ENCODE results near the gene TSPAN15. TPM values are rescaled to one million over a fixed set of nuclear protein-coding genes. Genes with fewer than 3 reads are reported as not detected.

TSPAN15 gene
- total RNA-seq, 1 experiment from 2014 or later, result 8.3 TPM

DNA sequence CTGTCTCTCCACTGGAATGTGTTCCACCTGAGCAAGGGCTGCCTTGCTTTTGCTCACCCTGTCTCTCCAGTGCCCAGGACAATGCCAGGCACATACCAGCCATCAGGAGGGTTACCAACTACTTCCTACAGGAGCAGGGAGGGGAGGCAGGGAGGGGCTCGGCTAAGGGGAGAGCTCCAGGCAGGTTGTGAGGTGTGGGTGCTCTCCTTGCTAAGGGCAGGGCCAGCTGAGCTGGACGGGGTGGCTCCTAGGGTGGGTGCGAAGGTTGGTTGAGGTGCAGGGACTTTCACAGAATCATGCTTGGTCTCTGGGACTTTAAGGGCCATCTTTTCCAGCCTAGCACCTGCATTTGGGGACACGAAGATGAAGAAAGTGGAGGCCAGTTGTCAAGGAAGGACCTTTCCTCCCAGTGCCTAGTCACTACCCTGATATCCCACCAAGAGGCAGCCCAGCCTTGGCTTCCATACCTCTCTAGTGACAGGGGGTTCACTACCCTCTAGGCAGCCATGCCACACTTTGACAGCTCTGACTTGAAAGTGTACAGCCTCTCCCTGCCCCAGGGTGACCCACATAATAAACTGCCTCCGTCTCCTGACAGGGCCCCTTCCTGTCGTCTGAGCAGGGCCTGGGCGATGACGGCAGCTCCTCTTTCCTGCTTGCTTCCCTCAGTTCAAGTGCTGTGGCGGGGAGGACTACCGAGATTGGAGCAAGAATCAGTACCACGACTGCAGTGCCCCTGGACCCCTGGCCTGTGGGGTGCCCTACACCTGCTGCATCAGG, 46.5 kb downstream of the TSPAN15 start:
- no peak for DNase-seq (ENCODE audit: low spot score)
- ChIA-PET POLR2A (no interaction called here), CTCF (no interaction called here)
- Mint-ChIP-seq H3K36me3 (no peaks in the 10 kb centered on the region), H3K4me1 (0 out of 2 replicates have a peak, but pooled peaks cover 4% of the 10 kb centered on the region), H3K9me3 (no peaks in the 10 kb centered on the region), H3K27me3 (ENCODE audit: low read depth) (no peaks in the 10 kb centered on the region), H3K27ac (no peak overlapping the region), H3K4me3 (no peak overlapping the region)
- no peak for ATAC-seq
- TF ChIP-seq, protein P1, sequence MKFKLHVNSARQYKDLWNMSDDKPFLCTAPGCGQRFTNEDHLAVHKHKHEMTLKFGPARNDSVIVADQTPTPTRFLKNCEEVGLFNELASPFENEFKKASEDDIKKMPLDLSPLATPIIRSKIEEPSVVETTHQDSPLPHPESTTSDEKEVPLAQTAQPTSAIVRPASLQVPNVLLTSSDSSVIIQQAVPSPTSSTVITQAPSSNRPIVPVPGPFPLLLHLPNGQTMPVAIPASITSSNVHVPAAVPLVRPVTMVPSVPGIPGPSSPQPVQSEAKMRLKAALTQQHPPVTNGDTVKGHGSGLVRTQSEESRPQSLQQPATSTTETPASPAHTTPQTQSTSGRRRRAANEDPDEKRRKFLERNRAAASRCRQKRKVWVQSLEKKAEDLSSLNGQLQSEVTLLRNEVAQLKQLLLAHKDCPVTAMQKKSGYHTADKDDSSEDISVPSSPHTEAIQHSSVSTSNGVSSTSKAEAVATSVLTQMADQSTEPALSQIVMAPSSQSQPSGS (CRISPR knock-in tag; IDR thresholded peaks at IDR 0.05; ENCODE audit: borderline replicate concordance, low read depth), result no peak
- TF ChIP-seq, protein P2, sequence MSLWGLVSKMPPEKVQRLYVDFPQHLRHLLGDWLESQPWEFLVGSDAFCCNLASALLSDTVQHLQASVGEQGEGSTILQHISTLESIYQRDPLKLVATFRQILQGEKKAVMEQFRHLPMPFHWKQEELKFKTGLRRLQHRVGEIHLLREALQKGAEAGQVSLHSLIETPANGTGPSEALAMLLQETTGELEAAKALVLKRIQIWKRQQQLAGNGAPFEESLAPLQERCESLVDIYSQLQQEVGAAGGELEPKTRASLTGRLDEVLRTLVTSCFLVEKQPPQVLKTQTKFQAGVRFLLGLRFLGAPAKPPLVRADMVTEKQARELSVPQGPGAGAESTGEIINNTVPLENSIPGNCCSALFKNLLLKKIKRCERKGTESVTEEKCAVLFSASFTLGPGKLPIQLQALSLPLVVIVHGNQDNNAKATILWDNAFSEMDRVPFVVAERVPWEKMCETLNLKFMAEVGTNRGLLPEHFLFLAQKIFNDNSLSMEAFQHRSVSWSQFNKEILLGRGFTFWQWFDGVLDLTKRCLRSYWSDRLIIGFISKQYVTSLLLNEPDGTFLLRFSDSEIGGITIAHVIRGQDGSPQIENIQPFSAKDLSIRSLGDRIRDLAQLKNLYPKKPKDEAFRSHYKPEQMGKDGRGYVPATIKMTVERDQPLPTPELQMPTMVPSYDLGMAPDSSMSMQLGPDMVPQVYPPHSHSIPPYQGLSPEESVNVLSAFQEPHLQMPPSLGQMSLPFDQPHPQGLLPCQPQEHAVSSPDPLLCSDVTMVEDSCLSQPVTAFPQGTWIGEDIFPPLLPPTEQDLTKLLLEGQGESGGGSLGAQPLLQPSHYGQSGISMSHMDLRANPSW (CRISPR knock-in tag; conservative IDR thresholded peaks at IDR 0.05; ENCODE audit: low read depth), result no peak

DNA sequence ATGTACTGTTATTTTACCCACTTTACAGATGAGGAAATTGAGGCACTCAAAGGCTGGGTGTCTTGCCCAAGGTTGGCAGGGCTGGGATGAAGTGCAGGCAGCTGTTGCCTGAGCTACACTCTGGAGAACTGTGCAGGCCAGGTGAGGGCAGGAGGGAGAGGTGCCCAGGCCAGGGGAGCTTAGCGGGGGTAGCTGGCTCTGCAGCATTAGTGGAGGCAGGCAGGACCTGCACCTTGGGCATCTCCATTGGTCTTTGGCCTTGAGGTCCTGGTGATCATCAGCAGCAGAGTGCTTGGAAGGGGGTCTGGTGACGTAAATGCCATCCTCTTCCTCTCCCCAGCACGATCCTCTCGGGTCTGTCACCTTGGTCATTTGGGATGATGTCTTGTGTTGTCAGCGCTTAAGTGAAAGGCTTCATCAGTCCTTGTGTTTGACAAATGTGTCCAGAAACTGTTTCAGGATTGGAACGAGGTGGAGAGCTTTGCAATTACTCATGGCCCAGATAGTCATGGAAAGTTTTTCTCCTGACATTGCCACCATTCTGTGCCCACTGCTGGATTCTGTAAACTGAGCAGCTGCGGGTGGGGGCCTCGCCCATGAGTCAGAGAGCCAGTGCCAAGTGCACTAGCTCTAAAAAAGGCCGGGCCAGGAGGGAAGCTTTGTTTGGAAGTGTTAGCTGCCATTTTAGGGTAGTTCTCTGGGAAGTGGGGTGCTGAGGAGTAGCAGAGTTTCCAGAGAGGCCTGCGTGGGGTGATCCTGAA, 47.6 kb downstream of the TSPAN15 start:
- Mint-ChIP-seq H3K36me3 (no peaks in the 10 kb centered on the region), H3K4me3 (no peak overlapping the region), H3K9me3 (no peaks in the 10 kb centered on the region), H3K4me1 (peaks cover 7% of the 10 kb centered on the region; the same call in 1 of the 2 replicates), H3K27me3 (ENCODE audit: low read depth) (no peaks in the 10 kb centered on the region), H3K27ac (no peak overlapping the region)
- ATAC-seq (no peak), DNase-seq (ENCODE audit: low spot score) (no peak)
- CTCF ChIA-PET, result interaction anchor here (0.9 to 1.0 kb wide), 2 partner anchors 16 to 49 kb away, joined by 3 read pairs; no protein-coding TSS in a partner anchor
- TF ChIP-seq, protein P3, sequence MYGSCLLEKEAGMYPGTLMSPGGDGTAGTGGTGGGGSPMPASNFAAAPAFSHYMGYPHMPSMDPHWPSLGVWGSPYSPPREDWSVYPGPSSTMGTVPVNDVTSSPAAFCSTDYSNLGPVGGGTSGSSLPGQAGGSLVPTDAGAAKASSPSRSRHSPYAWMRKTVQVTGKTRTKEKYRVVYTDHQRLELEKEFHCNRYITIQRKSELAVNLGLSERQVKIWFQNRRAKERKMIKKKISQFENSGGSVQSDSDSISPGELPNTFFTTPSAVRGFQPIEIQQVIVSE (CRISPR knock-in tag; IDR thresholded peaks at IDR 0.05; ENCODE audit: borderline replicate concordance), result no peak
- TF ChIP-seq MXD4 (CRISPR knock-in tag; IDR thresholded peaks at IDR 0.05; ENCODE audit: borderline replicate concordance), result no peak
- TF ChIP-seq, protein P4, sequence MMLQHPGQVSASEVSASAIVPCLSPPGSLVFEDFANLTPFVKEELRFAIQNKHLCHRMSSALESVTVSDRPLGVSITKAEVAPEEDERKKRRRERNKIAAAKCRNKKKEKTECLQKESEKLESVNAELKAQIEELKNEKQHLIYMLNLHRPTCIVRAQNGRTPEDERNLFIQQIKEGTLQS (CRISPR knock-in tag; conservative IDR thresholded peaks at IDR 0.05), result no peak
- no peak for TF ChIP-seq ZNF423 (CRISPR knock-in tag; IDR thresholded peaks at IDR 0.05)
- TF ChIP-seq, protein P5, sequence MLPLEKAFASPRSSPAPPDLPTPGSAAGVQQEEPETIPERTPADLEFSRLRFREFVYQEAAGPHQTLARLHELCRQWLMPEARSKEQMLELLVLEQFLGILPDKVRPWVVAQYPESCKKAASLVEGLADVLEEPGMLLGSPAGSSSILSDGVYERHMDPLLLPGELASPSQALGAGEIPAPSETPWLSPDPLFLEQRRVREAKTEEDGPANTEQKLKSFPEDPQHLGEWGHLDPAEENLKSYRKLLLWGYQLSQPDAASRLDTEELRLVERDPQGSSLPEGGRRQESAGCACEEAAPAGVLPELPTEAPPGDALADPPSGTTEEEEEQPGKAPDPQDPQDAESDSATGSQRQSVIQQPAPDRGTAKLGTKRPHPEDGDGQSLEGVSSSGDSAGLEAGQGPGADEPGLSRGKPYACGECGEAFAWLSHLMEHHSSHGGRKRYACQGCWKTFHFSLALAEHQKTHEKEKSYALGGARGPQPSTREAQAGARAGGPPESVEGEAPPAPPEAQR (CRISPR knock-in tag; IDR thresholded peaks at IDR 0.05), result no peak
- no peak for TF ChIP-seq JAZF1 (CRISPR knock-in tag; IDR thresholded peaks at IDR 0.05)
- TF ChIP-seq ZNF219 (CRISPR knock-in tag; IDR thresholded peaks at IDR 0.05; ENCODE audit: borderline replicate concordance), result no peak
- TF ChIP-seq, protein P6, sequence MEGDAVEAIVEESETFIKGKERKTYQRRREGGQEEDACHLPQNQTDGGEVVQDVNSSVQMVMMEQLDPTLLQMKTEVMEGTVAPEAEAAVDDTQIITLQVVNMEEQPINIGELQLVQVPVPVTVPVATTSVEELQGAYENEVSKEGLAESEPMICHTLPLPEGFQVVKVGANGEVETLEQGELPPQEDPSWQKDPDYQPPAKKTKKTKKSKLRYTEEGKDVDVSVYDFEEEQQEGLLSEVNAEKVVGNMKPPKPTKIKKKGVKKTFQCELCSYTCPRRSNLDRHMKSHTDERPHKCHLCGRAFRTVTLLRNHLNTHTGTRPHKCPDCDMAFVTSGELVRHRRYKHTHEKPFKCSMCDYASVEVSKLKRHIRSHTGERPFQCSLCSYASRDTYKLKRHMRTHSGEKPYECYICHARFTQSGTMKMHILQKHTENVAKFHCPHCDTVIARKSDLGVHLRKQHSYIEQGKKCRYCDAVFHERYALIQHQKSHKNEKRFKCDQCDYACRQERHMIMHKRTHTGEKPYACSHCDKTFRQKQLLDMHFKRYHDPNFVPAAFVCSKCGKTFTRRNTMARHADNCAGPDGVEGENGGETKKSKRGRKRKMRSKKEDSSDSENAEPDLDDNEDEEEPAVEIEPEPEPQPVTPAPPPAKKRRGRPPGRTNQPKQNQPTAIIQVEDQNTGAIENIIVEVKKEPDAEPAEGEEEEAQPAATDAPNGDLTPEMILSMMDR (IDR thresholded peaks at IDR 0.05), result no peak
- no peak for TF ChIP-seq FOXJ3 (CRISPR knock-in tag; IDR thresholded peaks at IDR 0.05; ENCODE audit: borderline replicate concordance)
- no peak for TF ChIP-seq FOXK1 (CRISPR knock-in tag; IDR thresholded peaks at IDR 0.05)
- no peak for TF ChIP-seq NFYB (CRISPR knock-in tag; conservative IDR thresholded peaks at IDR 0.05; ENCODE audit: low read depth)
- no peak for TF ChIP-seq ZNF121 (CRISPR knock-in tag; IDR thresholded peaks at IDR 0.05)
- TF ChIP-seq ZNF263 (CRISPR knock-in tag; IDR thresholded peaks at IDR 0.05; ENCODE audit: low read depth), result no peak
- TF ChIP-seq CBFB (CRISPR knock-in tag; IDR thresholded peaks at IDR 0.05; ENCODE audit: low read depth), result no peak
- TF ChIP-seq, protein P7, sequence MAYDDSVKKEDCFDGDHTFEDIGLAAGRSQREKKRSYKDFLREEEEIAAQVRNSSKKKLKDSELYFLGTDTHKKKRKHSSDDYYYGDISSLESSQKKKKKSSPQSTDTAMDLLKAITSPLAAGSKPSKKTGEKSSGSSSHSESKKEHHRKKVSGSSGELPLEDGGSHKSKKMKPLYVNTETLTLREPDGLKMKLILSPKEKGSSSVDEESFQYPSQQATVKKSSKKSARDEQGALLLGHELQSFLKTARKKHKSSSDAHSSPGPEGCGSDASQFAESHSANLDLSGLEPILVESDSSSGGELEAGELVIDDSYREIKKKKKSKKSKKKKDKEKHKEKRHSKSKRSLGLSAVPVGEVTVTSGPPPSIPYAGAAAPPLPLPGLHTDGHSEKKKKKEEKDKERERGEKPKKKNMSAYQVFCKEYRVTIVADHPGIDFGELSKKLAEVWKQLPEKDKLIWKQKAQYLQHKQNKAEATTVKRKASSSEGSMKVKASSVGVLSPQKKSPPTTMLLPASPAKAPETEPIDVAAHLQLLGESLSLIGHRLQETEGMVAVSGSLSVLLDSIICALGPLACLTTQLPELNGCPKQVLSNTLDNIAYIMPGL (CRISPR knock-in tag; IDR thresholded peaks at IDR 0.05), result no peak
- no peak for TF ChIP-seq ELF4 (CRISPR knock-in tag; IDR thresholded peaks at IDR 0.05; ENCODE audit: low read depth)
- POLR2A ChIA-PET, result no interaction called here

Measured in WTC11 (cell line).